Left ventricle myocardium superior (tissue), 1 donor: Measurements from ENCODE around the gene CLCA4. TPM values are rescaled to one million over a fixed set of nuclear protein-coding genes. Genes with fewer than 3 reads are reported as not detected.

Experiments
- ATAC-seq: fragments of 200-7000 bp; cut with Tn5 transposase; one replicate; pipeline ENCODE4 v1.9.1; 2020; ENCODE audit warnings: mild to moderate bottlenecking, moderate library complexity
- DNase-seq: peaks from one replicate; pipeline ENCODE4 v3.0.0-alpha.2; 2020
- intact Hi-C: fragments of 100-400 bp; cut with micrococcal nuclease; formaldehyde crosslinking; loops from one replicate; pipeline ENCODE4 v1.11.0; 2022
- long read RNA-seq: library from polyadenylated mRNA; unstranded; transcript quantifications from one replicate; pipeline ENCODE4 v2.0.0, GENCODE V29; 2021
- total RNA-seq: library from RNA; stranded (reverse); fragmentation: NEBNext Ultra II Directional; extraction: Animal tissue kit (Norgen Biotek cat#: 25700); gene quantifications from one replicate; pipeline ENCODE4 v1.2.1, GENCODE V29; 2021
- donor health status: DM: no; HTN: yes; CAD: no; lungs with severe emphysema.

Gene CLCA4
- total RNA-seq, result not detected
- long read RNA-seq, result 0 reads

GRCh38 chr1:86546787-86547221 is at the start of gene CLCA4:
CLCA4 (plus strand) TSS chr1:86547078; CDS start chr1:86547120, 42 bp downstream.
- ATAC-seq, result no peak
- DNase-seq, result no peak
- intact Hi-C loops, result no loop called here

- ATAC-seq (no peak), DNase-seq (no peak)
- intact Hi-C loops, result no loop called here
Observed at GRCh38 chr1:86498281-86498680, 48.6 kb upstream of the CLCA4 start.

- intact Hi-C loops, result loop anchor here (10.0 kb wide), 2 partner anchors 115 to 245 kb away; no protein-coding TSS in a partner anchor
- ATAC-seq (no peak), DNase-seq (no peak)
Observed at GRCh38 chr1:86499987-86500593, 46.8 kb upstream of the CLCA4 start.

- DNase-seq (no peak), ATAC-seq (no peak)
- intact Hi-C loops, result loop anchor here (10.0 kb wide), 2 partner anchors 116 to 244 kb away; no protein-coding TSS in a partner anchor
Observed at GRCh38 chr1:86500714-86501113, 46.2 kb upstream of the CLCA4 start.

- peak; percentile 26 for ATAC-seq
- intact Hi-C loops, result loop anchor here (10.0 kb wide), 2 partner anchors 117 to 243 kb away; no protein-coding TSS in a partner anchor
- peak; percentile 40 for DNase-seq
Observed at GRCh38 chr1:86502125-86502646, 44.7 kb upstream of the CLCA4 start.

GRCh38 chr1:86502721-86503405 is 44.0 kb upstream of the CLCA4 start:
- ATAC-seq, result peak; percentile 63
- peak; percentile 36 for DNase-seq

GRCh38 chr1:86503406-86504136 is 43.3 kb upstream of the CLCA4 start:
- intact Hi-C loops, result loop anchor here (10.0 kb wide), 2 partner anchors 119 to 241 kb away; no protein-coding TSS in a partner anchor
- peak; percentile 70 for DNase-seq
- ATAC-seq, result peak; percentile 80

More at GRCh38 chr1:86502721-86503405, 44.0 kb upstream of the CLCA4 start:
- intact Hi-C loops, result loop anchor here (10.0 kb wide), 2 partner anchors 118 to 242 kb away; no protein-coding TSS in a partner anchor

- DNase-seq (no peak), ATAC-seq (peak; percentile 89)
- intact Hi-C loops, result loop anchor here (10.0 kb wide), 2 partner anchors 119 to 241 kb away; no protein-coding TSS in a partner anchor
Observed at GRCh38 chr1:86504137-86504479, 42.8 kb upstream of the CLCA4 start.

- DNase-seq (no peak), ATAC-seq (no peak)
- intact Hi-C loops, result loop anchor here (5.0 to 10.0 kb wide), 3 partner anchors 33 to 240 kb away; no protein-coding TSS in a partner anchor
Observed at GRCh38 chr1:86504895-86505563, 41.8 kb upstream of the CLCA4 start.

- intact Hi-C loops, result loop anchor here (5.0 to 10.0 kb wide), 3 partner anchors 33 to 239 kb away; no protein-coding TSS in a partner anchor
- no peak for DNase-seq
Observed at GRCh38 chr1:86505564-86505902, 41.3 kb upstream of the CLCA4 start.

GRCh38 chr1:86507935-86508582 is 38.8 kb upstream of the CLCA4 start:
- intact Hi-C loops, result loop anchor here (5.0 to 10.0 kb wide), 3 partner anchors 36 to 237 kb away; no protein-coding TSS in a partner anchor
- DNase-seq (no peak), ATAC-seq (no peak)

More at GRCh38 chr1:86505564-86505902, 41.3 kb upstream of the CLCA4 start:
- no peak for ATAC-seq

GRCh38 chr1:86508583-86508969 is 38.3 kb upstream of the CLCA4 start:
- intact Hi-C loops, result loop anchor here (5.0 to 10.0 kb wide), 3 partner anchors 36 to 236 kb away; no protein-coding TSS in a partner anchor
- ATAC-seq, result no peak
- DNase-seq, result no peak

GRCh38 chr1:86515597-86515996 is 31.3 kb upstream of the CLCA4 start:
- intact Hi-C loops, result no loop called here

GRCh38 chr1:86516335-86516734 is 30.5 kb upstream of the CLCA4 start:
- DNase-seq (no peak), ATAC-seq (no peak)
- intact Hi-C loops, result no loop called here

More at GRCh38 chr1:86515597-86515996, 31.3 kb upstream of the CLCA4 start:
- ATAC-seq, result peak; percentile 34
- DNase-seq, result no peak

- ATAC-seq (no peak), DNase-seq (no peak)
- intact Hi-C loops, result no loop called here
Observed at GRCh38 chr1:86517336-86517735, 29.5 kb upstream of the CLCA4 start.

- ATAC-seq (no peak), DNase-seq (no peak)
- intact Hi-C loops, result no loop called here
Observed at GRCh38 chr1:86520789-86521521, 25.9 kb upstream of the CLCA4 start.

GRCh38 chr1:86521522-86521891 is 25.4 kb upstream of the CLCA4 start:
- intact Hi-C loops, result no loop called here
- no peak for ATAC-seq
- DNase-seq, result no peak

GRCh38 chr1:86522240-86522639 is 24.6 kb upstream of the CLCA4 start:
- no peak for DNase-seq
- ATAC-seq, result no peak
- intact Hi-C loops, result no loop called here
